ENCODE data around the gene PLEK2.
"Not testable (repeated sequence)": the region's sequence is repeated elsewhere in the genome, so short reads cannot be mapped to it uniquely, and the experiment has no call there.

Gene PLEK2

GRCh38 chr14:67421356-67422224 is 9.6 kb upstream of the PLEK2 start:
- no peak overlapping the region for H3K4me3 Mint-ChIP-seq
- no peak overlapping the region for H3K27ac Mint-ChIP-seq
- peaks cover 18 to 37% of the 10 kb centered on the region in 2 donors for H3K27me3 Mint-ChIP-seq
- no peaks in the 10 kb centered on the region for H3K9me3 Mint-ChIP-seq
- DNase-seq (no peak), ATAC-seq (replicated peaks) (no peak)
- peaks cover 10 to 15% of the 10 kb centered on the region in 2 donors for H3K4me1 Mint-ChIP-seq
- H3K36me3 Mint-ChIP-seq, result no peaks in the 10 kb centered on the region

- ATAC-seq (replicated peaks) (no peak), DNase-seq (no peak)
- Mint-ChIP-seq H3K27me3 (peaks cover 15 to 24% of the 10 kb centered on the region in 2 donors), H3K27ac (no peak overlapping the region), H3K9me3 (no peaks in the 10 kb centered on the region), H3K4me3 (no peak overlapping the region), H3K4me1 (peaks cover 18 to 21% of the 10 kb centered on the region in 2 donors), H3K36me3 (no peaks in the 10 kb centered on the region)
Observed at GRCh38 chr14:67420102-67420739, 8.3 kb upstream of the PLEK2 start.

DNA sequence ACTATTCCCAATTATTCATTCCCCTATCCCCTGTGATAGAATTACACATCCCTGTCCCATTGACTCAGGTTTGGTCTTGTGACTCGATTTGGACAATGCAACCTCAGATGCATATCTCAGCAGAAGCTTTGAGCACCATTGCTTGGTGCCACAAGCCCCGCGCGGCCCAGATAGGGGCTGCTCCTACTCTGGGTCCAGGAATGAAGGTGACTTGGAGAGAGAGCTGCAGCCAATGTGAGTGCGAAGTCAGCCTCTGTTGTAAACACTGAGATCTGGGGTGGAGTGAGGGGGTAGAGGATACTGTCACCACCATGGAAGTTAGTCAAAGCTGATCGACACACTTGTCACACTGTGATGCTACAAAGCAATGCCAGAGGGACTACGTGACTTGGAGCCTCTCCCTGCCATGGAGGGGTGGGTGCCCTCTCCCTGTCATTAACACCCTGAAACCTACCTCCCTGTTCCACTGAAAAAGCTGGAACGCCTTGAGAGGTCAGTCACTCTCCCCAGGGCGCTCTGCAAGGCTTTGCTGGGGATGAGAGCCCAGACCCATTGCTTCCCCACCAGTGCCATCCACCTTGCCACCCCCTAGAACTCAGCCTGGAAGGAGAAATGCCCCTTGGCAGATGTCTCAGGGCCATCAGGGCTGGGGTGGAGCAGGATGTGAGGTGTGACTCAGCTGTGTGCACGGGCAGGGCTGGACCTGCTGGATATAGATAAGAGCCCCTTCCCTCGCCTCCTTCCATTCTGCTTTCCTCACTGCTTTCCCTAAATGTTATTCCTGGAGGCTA is 6.6 kb upstream of the PLEK2 start:
- DNase-seq (no peak), ATAC-seq (replicated peaks) (no peak)
- Mint-ChIP-seq H3K4me1 (peaks cover 20 to 28% of the 10 kb centered on the region in 2 donors), H3K27ac (peak overlapping the region; percentile 51), H3K4me3 (no peak overlapping the region), H3K36me3 (no peaks in the 10 kb centered on the region), H3K9me3 (no peaks in the 10 kb centered on the region), H3K27me3 (peaks cover 6 to 11% of the 10 kb centered on the region in 2 donors)

- no peaks in the 10 kb centered on the region for H3K36me3 Mint-ChIP-seq
- ATAC-seq (replicated peaks), result no peak
Observed at GRCh38 chr14:67417633-67418032, 5.7 kb upstream of the PLEK2 start.

GRCh38 chr14:67416810-67417209 is 4.8 kb upstream of the PLEK2 start:
- peak overlapping the region; percentile 92 for H3K27ac Mint-ChIP-seq
- no peak overlapping the region for H3K4me3 Mint-ChIP-seq
- ATAC-seq (replicated peaks), result peak; percentile 91

More at GRCh38 chr14:67417633-67418032, 5.7 kb upstream of the PLEK2 start:
- no peaks in the 10 kb centered on the region for H3K9me3 Mint-ChIP-seq
- DNase-seq, result no peak
- no peak overlapping the region for H3K4me3 Mint-ChIP-seq
- peaks cover 0 to 7% of the 10 kb centered on the region in 2 donors for H3K27me3 Mint-ChIP-seq
- peaks cover 15 to 23% of the 10 kb centered on the region in 2 donors for H3K4me1 Mint-ChIP-seq
- H3K27ac Mint-ChIP-seq, result no peak overlapping the region

DNA sequence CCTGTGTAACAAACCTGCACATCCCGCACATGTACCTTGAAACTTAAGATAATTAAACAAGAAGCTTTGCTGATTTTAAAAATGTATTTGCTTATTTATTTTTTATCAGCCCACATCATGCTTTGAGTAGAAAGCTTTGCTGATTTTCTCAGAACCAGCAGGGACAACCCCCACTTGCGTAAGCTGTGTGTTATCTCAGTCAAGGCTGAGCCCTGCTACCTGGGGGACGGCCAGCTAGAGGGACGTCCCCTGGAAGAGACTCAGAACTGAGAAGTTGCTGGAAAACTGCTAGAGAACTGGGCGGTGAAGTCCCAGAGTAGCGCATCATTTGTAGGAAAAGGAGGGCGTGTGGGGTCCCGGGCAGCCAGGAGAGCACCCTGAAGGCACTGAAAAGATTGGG is 4.1 kb upstream of the PLEK2 start:
- Mint-ChIP-seq H3K27me3 (peaks cover 14 to 22% of the 10 kb centered on the region in 2 donors), H3K36me3 (no peaks in the 10 kb centered on the region), H3K4me3 (peak overlapping the region; percentile 59 to 63), H3K27ac (peak overlapping the region; percentile 92), H3K9me3 (no peaks in the 10 kb centered on the region), H3K4me1 (peaks cover 21 to 37% of the 10 kb centered on the region in 2 donors)
- ATAC-seq (replicated peaks) (peak; percentile 64 to 65), DNase-seq (peak; percentile 16)

More at GRCh38 chr14:67416810-67417209, 4.8 kb upstream of the PLEK2 start:
- Mint-ChIP-seq H3K27me3 (peaks cover 6 to 15% of the 10 kb centered on the region in 2 donors), H3K36me3 (no peaks in the 10 kb centered on the region), H3K9me3 (no peaks in the 10 kb centered on the region), H3K4me1 (peaks cover 19 to 30% of the 10 kb centered on the region in 2 donors)
- DNase-seq, result peak; percentile 46

DNA sequence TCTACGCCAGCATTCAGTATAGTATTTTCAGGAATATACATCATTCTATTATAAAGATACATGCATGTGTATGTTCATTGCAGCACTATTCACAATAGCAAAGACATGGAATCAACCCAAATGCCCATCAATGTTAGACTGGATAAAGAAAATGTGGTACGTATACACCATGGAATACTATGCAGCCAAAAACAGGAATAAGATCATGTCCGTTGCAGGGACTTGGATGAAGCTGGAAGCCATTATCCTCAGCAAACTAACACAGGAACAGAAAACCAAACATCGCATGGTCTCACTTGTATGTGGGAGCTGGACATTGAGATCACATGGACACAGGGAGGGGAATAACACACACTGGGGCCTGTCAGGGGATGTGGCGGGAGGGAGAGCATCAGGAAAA is 3.6 kb upstream of the PLEK2 start:
- not testable (repeated sequence) for ATAC-seq (replicated peaks); H3K36me3 Mint-ChIP-seq; H3K4me3 Mint-ChIP-seq; DNase-seq; H3K27ac Mint-ChIP-seq; H3K9me3 Mint-ChIP-seq
- H3K27me3 Mint-ChIP-seq, result peaks cover 18 to 27% of the 10 kb centered on the region in 2 donors
- peaks cover 21 to 42% of the 10 kb centered on the region in 2 donors for H3K4me1 Mint-ChIP-seq

DNA sequence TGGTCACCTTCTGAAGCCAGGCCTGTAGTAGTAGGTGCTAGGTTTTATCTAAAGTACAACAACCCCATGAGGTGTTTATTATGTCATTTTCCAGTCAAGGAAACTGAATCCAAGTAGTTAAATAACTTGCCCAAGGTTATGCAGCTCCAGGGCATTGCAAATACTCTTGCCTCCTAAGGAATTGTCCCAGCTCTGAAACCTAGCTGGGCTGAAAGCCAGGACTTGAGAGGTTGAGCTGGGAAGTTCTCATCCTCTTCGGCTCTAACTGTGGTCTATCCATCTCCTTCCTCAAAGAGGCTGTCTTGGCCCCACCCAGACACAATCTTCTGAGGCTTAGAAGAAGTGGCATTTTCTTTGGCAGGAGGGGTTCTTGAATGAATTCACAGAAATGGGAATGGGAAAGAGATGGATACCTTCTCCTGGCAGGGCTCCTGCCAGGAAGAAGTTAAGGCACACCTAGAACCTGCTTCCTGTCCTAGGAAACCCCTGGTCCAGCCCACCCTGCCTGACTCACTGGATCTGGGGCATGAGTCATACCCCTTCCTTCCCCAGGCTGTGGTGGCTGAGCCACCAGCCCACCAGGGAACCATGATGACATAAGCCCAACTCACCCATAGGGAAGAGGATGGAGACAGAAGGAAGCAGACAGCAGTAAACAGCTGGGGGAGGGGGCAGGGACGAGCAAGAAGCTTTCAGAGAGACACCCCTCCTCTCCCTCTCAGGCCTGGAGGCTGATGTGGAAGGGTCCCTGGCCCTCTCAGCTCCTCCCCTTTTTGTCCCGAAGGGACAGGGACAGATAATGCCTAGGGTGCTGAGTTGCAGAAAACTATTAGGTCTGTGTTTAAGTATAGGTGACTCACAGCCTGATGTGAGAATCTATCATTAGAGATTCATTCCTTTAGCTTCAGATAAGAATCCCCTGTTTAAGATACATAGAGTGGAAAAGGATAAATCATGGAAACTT is 2.1 kb upstream of the PLEK2 start:
- Mint-ChIP-seq H3K9me3 (no peaks in the 10 kb centered on the region), H3K36me3 (no peaks in the 10 kb centered on the region), H3K27ac (no peak overlapping the region), H3K4me3 (no peak overlapping the region), H3K4me1 (peaks cover 19 to 42% of the 10 kb centered on the region in 2 donors), H3K27me3 (peaks cover 21 to 36% of the 10 kb centered on the region in 2 donors)
- no peak for DNase-seq
- peak in 1 of 2 donors; percentile 17 for ATAC-seq (replicated peaks)

GRCh38 chr14:67411370-67411769 is 595 bp downstream of the PLEK2 start:
- H3K27ac Mint-ChIP-seq, result no peak overlapping the region
- H3K4me1 Mint-ChIP-seq, result peaks cover 16 to 33% of the 10 kb centered on the region in 2 donors
- H3K4me3 Mint-ChIP-seq, result peak overlapping the region in 1 of 2 donors; percentile 81
- DNase-seq (no peak), ATAC-seq (replicated peaks) (no peak)
- no peaks in the 10 kb centered on the region for H3K9me3 Mint-ChIP-seq
- H3K27me3 Mint-ChIP-seq, result peaks cover 21 to 31% of the 10 kb centered on the region in 2 donors
- no peaks in the 10 kb centered on the region for H3K36me3 Mint-ChIP-seq

DNA sequence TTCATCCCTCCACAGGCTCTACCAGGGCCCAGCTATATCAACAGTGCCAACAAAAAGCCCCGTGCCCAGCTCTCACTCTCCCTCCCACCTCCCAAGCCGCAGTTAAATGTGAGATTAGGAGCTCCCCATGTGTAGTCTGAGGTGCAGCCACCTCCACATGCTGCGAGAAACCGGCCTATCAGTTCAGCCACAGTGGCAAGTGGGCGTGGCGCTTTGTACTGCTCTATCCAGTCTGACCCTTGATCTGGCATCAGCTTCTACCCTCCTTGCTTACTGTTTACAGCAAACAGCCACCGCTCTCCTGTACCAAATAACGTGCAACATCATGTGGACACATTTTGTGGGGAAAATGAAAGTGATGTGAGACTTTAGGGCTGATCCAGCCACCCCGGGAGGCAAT is 1.7 kb downstream of the PLEK2 start:
- H3K36me3 Mint-ChIP-seq, result no peaks in the 10 kb centered on the region
- no peak for ATAC-seq (replicated peaks)
- peaks cover 21 to 36% of the 10 kb centered on the region in 2 donors for H3K27me3 Mint-ChIP-seq
- H3K4me1 Mint-ChIP-seq, result peaks cover 10 to 28% of the 10 kb centered on the region in 2 donors
- no peak overlapping the region for H3K4me3 Mint-ChIP-seq
- H3K9me3 Mint-ChIP-seq, result no peaks in the 10 kb centered on the region
- H3K27ac Mint-ChIP-seq, result no peak overlapping the region
- no peak for DNase-seq

DNA sequence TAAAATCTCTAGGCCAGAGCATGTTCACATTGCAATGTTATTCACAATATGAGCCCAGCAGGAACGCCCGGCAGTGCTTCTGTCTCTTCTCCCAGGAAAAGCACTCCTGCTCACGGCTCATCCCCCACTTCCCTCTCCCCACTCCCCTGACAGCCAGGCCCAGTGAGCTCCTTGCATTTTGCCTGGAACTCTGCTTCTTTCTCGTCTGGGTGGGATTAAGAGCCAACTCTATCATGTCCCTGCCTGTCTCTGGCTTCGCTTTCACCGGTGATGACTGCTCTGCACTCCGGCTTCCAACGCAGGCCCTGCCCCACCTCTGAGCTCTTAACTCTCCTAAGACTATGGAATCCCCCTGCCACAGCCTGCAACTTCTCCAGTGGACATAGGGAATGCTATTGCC is 2.5 kb downstream of the PLEK2 start:
- H3K9me3 Mint-ChIP-seq, result no peaks in the 10 kb centered on the region
- peaks cover 10 to 26% of the 10 kb centered on the region in 2 donors for H3K4me1 Mint-ChIP-seq
- no peak overlapping the region for H3K4me3 Mint-ChIP-seq
- no peak for ATAC-seq (replicated peaks)
- H3K27me3 Mint-ChIP-seq, result peaks cover 21 to 37% of the 10 kb centered on the region in 2 donors
- no peak for DNase-seq
- no peak overlapping the region for H3K27ac Mint-ChIP-seq
- H3K36me3 Mint-ChIP-seq, result no peaks in the 10 kb centered on the region

DNA sequence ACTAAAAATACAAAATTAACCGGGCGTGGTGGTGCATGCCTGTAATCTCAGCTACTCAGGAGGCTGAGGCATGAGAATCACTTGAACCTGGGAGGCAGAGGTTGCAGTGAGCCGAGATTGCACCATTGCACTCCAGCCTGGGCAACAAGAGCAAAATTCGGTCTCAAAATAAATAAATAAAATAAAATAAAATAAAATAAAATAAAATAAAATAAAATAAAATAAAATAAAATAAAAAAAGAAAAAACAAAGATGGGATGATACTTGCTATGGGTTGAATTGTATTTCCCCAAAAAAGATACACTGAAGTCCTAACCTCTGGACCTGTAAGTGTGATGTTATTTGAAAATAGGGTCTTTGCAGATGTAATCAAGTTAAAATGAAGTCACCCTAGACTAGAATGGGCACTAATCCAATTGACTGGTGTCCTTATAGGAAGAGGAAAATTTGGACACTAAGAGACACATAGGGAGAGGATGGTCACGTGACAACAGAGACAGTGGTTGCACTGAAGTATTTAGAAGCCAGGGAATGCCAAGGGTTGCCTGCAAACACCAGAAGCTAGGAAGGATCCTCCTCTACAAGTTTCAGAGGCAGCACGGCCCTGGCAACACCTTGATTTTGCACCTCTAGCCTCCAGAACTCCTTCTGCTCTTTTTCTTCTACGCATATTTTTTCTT is 3.7 kb downstream of the PLEK2 start:
- Mint-ChIP-seq H3K4me1 (peaks cover 5 to 19% of the 10 kb centered on the region in 2 donors), H3K27me3 (peaks cover 21 to 37% of the 10 kb centered on the region in 2 donors)
- ATAC-seq (replicated peaks); H3K36me3 Mint-ChIP-seq; H3K27ac Mint-ChIP-seq; DNase-seq; H3K4me3 Mint-ChIP-seq; H3K9me3 Mint-ChIP-seq: not testable (repeated sequence)

DNA sequence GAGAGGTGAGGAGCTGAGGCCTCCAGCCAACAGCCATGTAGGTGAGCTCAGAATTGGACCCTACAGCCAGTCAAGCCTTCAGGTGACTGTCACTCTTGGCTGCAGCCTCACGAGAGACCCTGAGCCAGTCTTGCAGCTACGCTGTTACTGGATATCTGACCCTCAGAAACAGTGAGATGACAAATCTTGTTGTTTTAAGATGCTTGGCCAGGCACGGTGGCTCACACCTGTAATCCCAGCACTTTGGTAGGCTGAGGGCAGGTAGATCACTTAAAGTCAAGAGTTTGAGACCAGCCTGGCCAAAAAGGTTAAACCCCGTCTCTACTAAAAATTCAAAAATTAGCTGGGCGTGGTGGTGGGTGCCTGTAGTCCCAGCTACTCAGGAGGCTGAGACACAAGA is 6.2 kb downstream of the PLEK2 start:
- H3K27me3 Mint-ChIP-seq, result peaks cover 9 to 17% of the 10 kb centered on the region in 2 donors
- no peak overlapping the region for H3K4me3 Mint-ChIP-seq
- no peak for DNase-seq
- no peak overlapping the region for H3K27ac Mint-ChIP-seq
- H3K9me3 Mint-ChIP-seq, result no peaks in the 10 kb centered on the region
- no peaks in the 10 kb centered on the region for H3K36me3 Mint-ChIP-seq
- peaks cover 0 to 2% of the 10 kb centered on the region in 2 donors for H3K4me1 Mint-ChIP-seq
- no peak for ATAC-seq (replicated peaks)

All from stimulated activated naive B cell treated with anti-CD40 and anti-IgM and Interleukin-4, amounts not matched to agents 10 μg/mL and 1 μg/mL and 100 μg/mL, for 72 hours (primary cell).